GM04504 (cell line): Measurements from ENCODE around the gene EPS8.
A peak's percentile ranks its signal among the peaks of the same experiment; 100 is the strongest.
"Not testable (repeated sequence)": the region's sequence is repeated elsewhere in the genome, so short reads cannot be mapped to it uniquely, and the experiment has no call there.

Experiments
- DNase-seq: peaks from one replicate; pipeline ENCODE4 v3.0.0-alpha.2; 2012; ENCODE audit warnings: low read depth

EPS8 gene

DNA sequence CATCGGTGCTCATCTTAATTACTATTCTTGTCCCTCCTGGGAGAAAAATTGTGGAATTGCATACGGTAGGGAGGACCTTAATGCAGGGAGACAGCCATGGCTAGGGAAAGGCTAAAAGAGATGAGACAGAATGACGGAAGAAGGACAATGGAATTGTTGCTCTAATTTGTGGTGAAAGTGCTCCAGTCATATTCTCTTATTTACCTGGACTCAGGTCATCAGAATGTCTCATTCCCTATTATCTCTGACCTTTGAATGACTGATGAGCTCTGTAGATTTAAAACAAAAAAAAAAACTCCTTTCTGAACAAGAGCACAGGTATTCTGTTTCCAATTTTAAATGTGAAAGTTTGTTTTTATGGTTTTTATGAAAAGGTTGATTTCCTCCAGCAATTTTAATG, 8.6 kb upstream of the EPS8 start:
- DNase-seq: no peak

DNA sequence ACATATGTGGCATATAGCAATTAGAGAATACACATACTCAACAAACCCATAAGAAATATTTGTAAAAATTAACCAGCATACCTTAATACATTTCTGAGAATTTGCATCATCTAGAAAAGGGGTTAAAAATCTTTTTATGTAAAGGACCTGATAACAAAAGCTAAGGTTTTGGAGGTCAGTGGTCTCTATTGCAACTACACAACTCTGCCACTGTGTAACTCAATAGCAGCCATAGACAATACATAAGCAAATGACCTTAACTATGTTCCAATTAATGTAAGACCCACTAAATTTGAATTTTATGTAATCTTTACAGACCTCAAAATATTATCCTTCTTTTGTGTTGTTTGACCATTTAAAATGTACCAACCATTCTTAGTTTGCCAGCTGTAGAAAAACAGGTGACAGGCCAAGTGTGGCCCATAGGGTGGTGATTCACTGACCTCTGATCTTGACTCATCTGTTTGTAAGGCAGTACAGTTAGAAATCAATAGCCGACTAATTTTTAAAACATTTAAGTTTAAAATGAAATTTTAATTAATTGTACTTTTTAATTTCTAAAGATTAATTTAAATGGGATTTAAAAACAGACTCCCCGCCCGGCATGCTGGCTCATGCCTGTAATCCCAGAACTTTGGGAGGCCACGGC, 7.4 kb upstream of the EPS8 start:
- DNase-seq: no peak

DNA sequence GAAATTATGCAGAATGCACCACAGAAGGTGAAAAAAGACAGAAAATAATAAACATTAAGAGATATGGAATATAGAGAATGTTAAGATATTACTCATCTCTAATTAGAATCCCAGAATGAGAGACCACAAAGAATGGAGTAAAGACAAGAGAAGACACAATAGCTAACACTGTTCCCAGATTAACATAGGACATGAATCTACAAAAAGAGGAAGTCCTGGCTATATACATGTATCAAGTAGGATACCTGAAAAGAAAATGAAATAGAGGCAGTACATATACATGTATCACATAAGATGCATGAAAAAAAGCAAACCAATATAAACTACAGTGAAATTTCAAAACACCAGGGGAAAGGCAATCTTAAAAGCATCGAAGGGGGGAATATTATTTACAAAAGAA, 5.6 kb upstream of the EPS8 start:
- no peak for DNase-seq

DNA sequence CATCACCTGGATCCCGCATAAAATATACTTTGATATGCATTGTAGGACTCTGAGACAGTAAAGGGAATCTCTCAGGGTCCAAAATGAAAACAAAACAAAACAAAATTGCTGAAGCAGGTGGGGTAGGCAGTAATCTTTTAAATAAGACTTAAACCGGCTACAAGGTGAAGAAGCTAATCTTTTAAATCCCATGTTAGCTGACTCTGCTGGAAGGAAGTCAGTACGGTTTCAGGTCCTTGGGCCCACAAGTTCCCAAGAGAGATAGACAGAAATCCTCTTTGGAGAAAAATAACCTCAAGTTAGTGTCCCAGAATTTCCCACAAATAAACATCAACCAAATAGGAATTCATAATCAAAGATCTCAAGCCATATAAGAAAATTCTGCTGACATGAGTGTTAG, 5.0 kb upstream of the EPS8 start:
- no peak for DNase-seq

DNA sequence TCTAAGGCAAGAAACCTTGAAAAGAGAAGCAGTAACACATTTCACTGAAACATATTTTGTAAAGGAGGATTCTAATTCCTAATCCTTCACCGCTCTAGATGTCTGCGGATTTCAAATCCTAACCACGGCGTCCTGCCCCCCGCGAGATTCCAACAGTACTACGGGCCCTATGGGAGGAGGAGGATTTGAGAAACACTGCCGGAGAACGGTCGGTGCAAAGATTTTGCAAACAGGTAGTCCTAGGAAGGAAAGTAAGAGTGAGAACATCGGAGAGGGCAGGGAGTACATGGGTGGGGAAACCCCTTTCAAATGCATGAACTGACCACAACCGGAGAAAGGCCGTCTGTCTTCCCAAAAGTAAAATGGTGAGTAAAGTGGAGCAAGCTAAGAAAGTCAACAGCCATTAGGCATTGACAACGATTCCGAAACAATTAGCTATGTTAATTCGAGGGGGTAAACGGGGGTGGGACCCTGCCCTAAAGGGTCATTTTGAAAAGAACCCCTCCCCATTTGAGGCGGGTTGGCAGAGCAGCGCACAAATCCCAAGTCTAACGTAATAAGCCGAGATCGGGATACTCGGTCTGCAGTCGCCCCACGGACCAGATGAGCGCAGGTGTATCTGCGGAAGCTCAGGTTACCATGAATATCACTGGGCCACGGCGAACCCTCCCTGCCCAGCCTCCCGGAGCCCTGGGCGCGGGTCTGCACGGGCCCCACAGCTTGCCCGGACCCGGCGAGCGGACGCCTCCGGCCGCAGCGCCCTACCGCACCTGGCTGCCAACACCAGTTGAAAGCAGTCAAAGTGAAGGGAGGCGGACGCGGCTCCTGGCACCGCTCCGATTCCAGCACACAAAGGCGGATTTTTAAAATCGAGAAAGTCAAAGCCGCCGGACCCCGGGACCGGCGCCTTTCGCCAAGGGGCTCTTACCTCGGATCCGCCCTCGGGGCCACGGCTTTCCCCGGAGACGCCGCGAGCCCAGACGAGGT, 662 bp downstream of the EPS8 start:
- no peak for DNase-seq

DNA sequence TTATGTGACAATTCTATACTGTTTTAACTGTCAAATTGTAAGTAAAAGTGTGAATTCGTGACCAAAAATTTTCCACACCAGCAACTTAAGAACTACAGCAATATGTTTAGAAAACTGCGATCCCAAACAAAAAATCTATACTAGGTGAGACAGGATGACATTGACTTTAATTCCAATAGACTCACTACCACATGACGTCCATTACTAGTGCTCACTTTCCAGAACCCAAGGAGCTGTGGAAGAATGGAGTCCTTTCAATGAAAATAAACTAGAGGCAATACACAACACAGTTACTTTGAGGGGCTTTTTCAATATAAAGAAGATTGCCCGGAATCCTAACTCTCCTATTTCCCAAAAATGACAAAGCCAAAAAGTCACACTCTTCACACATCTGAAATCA, 1.4 kb downstream of the EPS8 start:
- DNase-seq: no peak

DNA sequence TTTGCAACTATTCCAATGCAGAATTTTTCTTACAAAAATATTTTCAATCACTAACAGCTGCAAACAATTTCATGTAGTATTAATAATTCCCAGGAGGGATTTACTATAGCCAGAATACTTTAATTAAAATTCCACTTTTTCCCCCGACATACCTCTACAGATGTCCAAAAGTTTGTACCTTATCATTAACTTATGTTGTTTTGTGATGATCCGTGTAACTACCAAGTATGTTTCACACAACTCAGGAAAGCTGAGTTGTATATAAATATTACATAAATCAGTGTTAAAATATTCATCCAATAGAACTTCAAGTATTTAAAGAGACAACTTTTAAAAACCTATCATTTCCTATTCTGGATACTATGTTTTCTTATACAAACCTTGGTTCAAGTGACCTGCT, 2.4 kb downstream of the EPS8 start:
- DNase-seq: no peak

DNA sequence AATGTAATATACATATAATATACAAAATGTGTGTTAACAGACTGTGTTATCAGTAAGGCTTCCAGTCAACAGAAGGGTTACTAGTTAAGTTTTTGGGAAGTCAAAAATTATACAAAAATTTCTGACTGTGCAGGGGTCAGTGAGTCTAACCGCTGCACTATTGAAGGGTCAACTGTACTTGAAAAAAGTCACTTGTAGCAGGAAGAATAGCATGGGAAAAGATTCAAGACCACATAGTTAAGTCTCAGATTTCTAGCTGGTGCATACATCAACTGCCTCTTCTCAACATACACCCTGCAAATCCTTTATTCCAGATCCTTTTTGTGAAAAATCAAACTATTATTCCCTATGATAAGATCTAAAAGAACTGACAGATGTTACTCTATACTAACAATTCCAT, 5.9 kb downstream of the EPS8 start:
- DNase-seq: no peak

DNA sequence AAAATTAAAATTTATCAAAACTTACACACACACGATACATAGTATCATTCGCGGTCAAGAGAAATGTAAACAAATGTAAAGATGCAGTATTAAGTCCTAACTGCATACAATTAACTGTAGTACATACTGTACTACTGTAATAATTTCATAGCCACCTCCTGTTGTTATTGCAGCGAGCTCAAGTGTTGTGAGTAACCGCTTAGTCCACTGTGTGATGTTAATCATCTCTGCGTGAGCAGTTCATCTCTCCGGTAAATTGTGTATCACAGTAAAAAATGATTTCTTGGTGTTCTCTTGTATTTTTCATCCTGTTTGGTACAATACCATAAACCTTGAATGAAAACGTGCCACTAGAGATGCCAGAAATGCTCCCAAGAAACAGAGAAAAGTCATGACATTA, 6.5 kb downstream of the EPS8 start:
- no peak for DNase-seq

DNA sequence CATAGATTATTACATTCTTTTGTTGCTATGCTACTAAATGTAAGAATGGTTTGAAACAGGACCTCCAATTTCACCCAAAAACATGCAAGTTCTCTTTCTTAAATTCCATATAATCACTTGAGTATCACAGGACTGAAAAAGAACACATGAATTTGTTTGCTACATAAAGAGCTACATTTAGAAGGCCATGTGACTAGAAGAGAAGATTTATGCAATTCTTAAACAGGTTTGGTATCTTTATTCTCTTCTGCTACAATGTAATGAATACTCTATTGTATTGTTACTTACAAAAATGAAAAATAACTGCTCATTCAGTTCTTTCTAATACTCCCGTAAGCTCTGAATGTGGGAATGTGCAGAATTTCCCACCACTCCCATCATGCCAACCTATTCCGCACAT, 9.3 kb downstream of the EPS8 start:
- no peak for DNase-seq

DNA sequence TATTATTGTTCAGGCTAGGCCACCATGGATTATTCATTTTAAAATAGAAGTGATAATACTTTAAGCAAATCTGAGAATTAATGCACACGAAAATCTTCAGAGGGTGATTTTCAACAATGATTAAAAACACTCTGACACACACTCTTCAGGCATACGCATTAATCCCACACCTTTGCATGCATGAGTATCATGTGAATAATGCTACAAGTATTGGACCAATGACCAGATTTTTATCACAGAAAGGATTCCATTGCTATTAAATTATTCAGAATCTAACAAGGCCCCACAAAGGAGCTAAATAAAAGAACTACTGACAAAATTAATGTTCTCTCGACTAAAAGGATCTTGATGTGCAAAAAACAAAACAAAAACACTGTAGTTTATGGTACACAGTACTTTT, 11.1 kb downstream of the EPS8 start:
- DNase-seq: no peak

DNA sequence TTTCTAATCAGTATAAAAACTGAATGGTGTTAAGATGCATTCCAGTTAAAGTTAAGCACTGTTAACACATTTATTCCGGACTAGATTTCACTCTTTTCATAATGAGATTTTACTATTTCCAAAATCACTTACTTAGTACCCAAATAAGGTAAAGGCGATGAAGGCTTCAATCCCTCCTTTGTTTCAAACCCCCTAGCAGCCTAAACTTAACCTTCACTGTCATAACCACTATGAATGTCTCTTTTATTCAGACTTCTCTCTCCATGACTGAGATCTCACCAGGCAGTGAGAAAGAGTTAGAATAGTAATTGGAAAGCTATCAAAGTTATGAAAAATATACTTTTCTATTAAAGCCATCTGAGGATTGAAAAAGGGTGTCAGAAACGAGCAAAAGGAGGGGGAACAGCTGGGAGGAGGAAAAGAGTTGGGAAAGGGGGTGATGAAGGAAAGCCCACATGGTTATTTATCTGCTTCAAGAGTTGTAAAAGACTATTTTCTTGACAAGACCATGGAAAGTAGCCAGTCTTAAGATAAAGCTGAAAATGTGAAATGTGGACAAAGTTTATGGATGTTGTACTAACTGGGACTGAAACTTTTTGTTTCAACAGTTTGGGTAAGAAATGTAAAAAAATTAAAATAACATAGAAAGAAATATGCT, 11.7 kb downstream of the EPS8 start:
- DNase-seq: no peak

DNA sequence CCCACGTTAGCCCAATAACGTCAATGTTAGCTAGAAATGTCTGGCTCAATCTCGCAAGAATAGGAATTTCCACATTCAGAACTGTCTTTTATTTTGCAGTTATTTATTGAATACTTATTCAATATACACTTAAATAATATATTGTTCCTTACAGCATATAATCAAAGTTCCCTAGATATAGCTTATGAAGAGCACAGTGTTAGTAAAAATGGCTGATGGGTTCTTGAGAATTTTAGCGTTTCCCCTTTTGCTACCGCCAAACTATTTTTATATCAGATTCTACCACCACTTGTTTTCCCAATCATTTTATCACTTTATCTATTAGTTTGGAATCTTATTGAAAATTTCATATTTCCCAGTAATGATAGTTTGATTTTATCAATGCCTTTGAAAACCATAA, 12.7 kb downstream of the EPS8 start:
- no peak for DNase-seq

DNA sequence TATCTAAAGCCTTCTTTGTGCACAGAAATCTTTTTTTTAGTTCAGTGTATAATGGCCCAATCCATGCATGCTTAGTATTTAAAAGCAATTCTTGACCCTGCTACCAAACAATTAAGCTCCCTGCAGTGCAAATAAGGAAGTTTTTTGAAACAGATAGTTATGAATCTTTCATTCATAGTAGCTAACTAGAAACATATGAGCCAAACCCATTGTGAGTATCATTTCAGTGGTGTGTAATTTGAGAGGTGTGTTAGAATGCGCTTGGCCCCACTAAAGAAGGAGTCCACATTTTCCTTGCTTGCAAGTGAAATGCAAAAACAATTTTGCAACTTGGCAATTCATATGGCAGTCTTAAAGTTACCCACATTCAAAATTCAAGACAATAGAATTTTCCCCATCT, 14.4 kb downstream of the EPS8 start:
- DNase-seq: no peak

DNA sequence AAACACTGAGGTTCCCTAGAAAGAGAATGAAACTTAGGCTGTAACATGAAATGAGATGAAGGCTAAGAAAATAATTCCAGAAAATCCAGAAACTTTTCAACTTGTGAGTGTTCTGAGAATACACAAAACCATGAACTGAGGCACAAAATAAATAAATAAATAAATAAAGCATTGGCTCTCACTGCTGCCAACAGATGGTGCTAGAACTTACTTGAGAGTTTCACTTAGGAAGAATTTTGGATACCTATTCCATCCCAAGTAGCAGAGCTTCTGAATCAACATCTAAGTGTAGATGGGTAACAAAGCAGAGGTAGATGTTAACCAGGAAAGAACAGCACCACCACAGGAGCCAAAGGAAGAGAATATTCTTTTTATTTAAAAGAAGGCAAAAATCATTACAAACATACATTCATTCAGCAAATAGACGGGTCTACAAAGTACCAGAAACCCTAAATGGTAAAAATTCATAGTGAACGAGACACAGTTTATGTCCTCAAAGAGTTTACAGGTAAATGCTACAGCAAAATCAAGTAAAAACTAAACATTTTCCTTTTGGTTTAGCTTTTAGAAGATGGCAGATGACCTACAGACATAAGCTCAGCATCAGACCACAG, 16.7 kb downstream of the EPS8 start:
- DNase-seq: no peak

DNA sequence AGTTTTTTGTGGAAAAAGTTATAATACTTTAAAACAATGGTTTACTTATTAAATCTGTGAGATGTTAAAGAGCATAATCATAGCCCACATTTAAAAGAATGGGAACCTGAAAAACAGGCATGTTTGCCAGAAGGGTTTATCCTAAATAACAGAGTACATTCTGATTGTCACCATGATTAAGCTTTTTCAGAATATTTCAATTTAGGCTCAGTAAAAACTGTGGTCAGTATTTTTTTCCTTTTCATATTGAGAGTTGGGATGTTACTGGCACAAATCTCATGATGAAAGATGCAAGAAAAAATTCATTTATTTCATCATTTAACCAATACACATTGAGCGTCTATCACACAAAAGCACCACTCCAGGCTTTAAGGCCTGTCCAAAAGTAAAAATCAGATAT, 18.6 kb downstream of the EPS8 start:
- DNase-seq: no peak

DNA sequence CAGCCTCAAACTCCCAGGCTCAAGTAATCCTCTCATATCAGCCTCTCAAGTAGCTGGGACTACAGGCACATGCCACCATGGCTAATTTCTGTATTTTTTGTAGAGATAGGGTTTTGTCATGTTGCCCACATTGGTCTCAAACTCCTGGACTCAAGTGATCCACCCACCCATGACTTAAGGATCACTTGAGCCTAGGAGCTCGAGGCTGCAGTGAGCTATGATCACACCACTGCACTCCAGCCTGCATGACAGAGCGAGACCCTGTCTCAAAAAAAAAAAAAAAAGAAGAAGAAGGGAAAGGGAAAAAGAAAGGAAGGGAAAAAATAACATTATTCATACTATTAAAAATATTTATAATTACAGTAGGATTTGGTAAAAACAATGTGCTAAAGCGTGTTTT, 19.2 kb downstream of the EPS8 start:
- no peak for DNase-seq

DNA sequence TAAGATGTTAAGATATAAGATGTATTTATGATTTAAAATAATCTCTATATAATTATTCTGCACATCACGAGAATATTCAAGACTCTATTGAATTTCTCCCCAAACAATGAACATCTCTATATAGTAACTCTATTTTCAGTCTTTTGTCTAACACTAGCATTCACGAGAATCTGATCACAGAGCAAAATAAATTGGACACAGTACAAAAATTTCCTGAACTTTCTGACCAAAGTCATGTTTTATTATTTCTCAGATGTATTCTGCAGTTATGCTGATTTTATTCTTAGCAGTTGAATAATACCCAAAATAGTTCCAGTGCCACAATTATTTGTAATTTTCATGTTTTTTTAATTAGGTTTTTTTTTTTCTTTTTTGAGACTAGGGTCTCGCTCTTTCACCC, 19.6 kb downstream of the EPS8 start:
- DNase-seq: no peak

DNA sequence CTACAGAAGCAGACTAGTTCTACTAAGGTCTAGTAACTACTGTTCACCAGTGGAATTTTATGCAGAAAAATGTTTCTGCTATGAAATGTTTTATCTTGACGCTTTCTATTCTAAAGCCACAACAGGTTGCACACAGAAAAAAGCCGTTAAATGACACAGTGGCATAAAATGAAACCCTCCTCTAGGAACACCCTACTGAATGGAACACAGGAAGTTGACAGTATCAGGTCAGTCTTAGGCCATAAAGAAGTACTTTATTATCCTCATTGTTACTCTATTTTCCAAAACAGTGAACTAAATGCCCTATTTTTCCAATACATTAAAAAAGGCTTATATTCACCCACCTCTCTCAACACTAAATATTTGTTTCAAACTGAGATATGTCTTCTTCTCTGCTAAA, 21.9 kb downstream of the EPS8 start:
- DNase-seq: no peak

DNA sequence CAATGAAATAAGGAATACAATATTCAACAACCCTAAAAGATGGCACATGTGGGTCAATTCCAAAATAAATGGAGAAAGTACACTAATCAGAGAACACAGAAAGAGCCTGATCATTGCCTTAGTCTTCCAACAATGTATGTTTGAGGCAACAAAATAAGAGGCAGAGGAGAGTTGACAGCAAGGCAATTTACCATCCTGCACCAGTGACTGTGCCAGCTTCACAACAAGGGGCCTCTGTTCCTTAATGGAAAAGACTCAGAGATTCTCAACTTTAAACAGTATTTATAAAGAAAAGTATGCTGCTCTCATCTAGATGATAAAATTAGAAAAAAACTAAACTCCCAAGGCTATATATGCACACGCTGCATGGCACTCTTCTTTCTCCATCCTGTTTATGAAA, 25.9 kb downstream of the EPS8 start:
- DNase-seq: no peak

DNA sequence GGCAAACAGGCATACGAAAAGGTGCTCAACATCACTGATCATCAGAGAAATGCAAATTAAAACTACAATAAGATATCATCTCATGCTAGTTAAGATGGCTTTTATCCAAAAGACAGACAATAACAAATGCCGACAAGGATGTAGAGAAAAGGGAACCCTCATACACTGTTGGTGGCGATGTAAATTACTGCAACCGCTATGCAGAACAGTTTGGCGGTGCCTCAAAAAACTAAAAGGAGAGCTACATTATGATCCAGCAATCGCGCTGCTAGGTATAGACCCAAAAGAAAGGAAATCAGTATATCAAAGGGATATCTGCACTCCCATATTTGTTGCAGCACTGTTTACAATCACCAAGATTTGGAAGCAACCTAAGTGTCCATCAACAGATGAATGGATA, 27.0 kb downstream of the EPS8 start:
- DNase-seq: not testable (repeated sequence)

DNA sequence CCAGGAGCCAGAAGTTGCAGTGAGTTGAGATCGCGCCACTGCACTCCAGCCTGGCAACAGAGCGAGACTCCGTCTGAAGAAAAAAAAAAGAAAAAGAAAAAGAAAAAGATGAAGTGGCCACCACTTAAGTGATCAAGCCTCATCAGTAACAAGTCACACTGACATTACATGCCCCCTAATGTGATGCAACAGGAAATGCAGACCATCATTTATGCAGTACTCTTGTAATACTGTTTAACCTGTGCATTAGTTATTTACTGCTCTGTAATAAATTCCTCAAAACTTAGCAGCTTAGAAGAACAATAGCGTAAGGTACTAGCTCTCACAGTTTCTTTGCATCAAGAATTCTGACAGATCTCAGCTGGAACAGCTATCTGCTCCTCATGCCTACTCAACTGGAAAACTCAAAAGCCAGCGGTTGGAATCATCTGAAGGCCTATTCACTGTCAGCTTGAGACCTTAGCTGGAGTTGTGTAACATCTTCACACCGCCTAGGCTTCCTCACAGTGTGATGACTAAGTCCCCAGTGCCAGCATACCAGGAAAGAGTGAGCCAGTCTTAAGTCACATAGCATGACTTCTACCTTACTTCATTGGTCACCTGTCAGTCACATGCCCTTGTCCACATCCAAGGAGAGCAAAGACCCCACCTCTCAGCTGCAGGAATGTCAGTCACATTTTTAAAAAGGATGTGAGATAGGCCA, 31.5 kb downstream of the EPS8 start:
- peak; percentile 78 for DNase-seq
